NT2/D1 (cell line): ENCODE data around the gene POLR2C.

Experiments used
- SUZ12 ChIP-seq: IDR thresholded peaks from 2 replicates; pipeline ENCODE4 v1.6.1; 2011; ENCODE audit not compliant: insufficient read length, insufficient read depth; ENCODE audit errors: extremely low read depth
- YY1 ChIP-seq: IDR thresholded peaks from 2 replicates; pipeline ENCODE4 v1.6.1; 2011; ENCODE audit not compliant: insufficient read length, insufficient read depth
- ZNF274 ChIP-seq: IDR thresholded peaks from 2 replicates; pipeline ENCODE4 v1.6.1; 2011; ENCODE audit warnings: mild to moderate bottlenecking, low read depth, low read length

GRCh38 chr16:57469917-57470470, 7.5 kb downstream of the POLR2C start:
- TF ChIP-seq YY1 (no peak), ZNF274 (no peak), SUZ12 (no peak)
